ENCODE measurements around the gene CACHD1. TPM values are rescaled to one million over a fixed set of nuclear protein-coding genes. Genes with fewer than 3 reads are reported as not detected.
"Not testable (repeated sequence)": the region's sequence is repeated elsewhere in the genome, so short reads cannot be mapped to it uniquely, and the experiment has no call there.

CACHD1 gene
- total RNA-seq, 2 experiments from 2014 or later = 0.47 to 0.48 TPM

- DNase-seq = peak; percentile 38
- ChIA-PET CTCF (no interaction called here), POLR2A (no interaction called here)
- Mint-ChIP-seq H3K4me3 (no peak overlapping the region), H3K27me3 (no peaks in the 10 kb centered on the region), H3K4me1 (peaks cover 9% of the 10 kb centered on the region), H3K9me3 (no peaks in the 10 kb centered on the region), H3K36me3 (ENCODE audit: low read depth) (no peaks in the 10 kb centered on the region), H3K27ac (no peak overlapping the region)
Measured at GRCh38 chr1:64686828-64687724, 217.1 kb downstream of the CACHD1 start.

DNA sequence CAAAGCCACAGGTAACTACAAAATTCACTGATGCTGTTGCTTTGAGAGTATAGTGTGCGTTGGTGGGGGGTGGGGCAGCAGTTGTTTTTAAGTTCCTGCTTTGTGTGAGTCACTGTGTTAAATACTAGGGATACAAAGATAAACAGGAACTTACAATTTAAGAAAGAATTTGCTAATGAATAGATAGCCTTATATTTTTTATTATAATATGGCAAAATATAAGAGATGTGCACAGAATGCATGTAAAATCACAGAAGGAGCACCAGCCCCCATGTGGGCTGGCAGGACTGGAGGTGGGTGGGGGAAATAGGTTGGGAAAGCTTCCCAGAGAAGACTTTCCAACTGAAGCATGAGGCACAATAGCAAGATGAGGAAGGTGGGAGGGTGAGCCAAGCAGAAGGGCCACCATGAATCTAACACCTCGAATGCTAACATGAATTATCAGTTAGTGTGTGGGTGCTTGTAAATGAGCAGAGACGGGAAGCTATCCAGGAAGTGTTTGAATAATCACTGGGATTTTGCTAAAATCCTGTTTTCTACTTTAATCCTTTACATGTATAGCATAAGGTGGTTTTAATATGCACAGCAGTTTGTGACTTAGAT is 217.9 kb downstream of the CACHD1 start:
- CTCF ChIA-PET = no interaction called here
- Mint-ChIP-seq H3K27me3 (no peaks in the 10 kb centered on the region), H3K4me1 (peaks cover 10% of the 10 kb centered on the region)

DNA sequence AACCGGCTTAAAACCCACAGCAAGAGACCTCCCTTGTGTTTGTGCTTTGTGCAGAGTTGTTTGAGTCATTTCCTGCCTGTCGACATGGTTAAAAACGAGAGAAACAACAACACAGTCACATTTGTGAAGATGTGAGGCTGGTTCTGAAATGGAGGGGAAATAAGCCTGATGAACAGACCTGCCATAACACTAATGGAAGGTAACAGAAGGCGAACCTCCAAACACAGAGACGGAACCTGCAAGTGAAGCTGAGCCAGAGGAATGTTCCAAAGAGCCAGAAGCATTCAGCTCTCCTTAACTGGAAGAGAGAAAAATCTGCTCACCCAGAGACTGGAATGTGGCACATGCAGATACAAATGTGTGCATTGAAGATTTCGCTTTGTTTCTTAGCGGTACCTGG is 221.7 kb downstream of the CACHD1 start:
- Mint-ChIP-seq H3K27ac (no peak overlapping the region), H3K9me3 (no peaks in the 10 kb centered on the region), H3K4me3 (no peak overlapping the region), H3K27me3 (no peaks in the 10 kb centered on the region), H3K4me1 (peaks cover 10% of the 10 kb centered on the region), H3K36me3 (ENCODE audit: low read depth) (no peaks in the 10 kb centered on the region)
- POLR2A ChIA-PET = no interaction called here
- no peak for DNase-seq
- CTCF ChIA-PET = interaction anchor here (0.6 to 1.6 kb wide), 3 partner anchors 10 to 283 kb away, joined by 3 to 5 read pairs (median 3); no protein-coding TSS in a partner anchor

More for the DNA sequence above, 217.9 kb downstream of the CACHD1 start:
- Mint-ChIP-seq H3K27ac (no peak overlapping the region), H3K4me3 (no peak overlapping the region), H3K9me3 (no peaks in the 10 kb centered on the region), H3K36me3 (ENCODE audit: low read depth) (no peaks in the 10 kb centered on the region)
- DNase-seq = no peak
- POLR2A ChIA-PET = no interaction called here

- Mint-ChIP-seq H3K4me1 (peaks cover 10% of the 10 kb centered on the region), H3K36me3 (ENCODE audit: low read depth) (no peaks in the 10 kb centered on the region), H3K27ac (no peak overlapping the region), H3K27me3 (no peaks in the 10 kb centered on the region), H3K4me3 (no peak overlapping the region), H3K9me3 (no peaks in the 10 kb centered on the region)
- no peak for DNase-seq
- CTCF ChIA-PET = no interaction called here
- POLR2A ChIA-PET = no interaction called here
Measured at GRCh38 chr1:64692911-64693310, 223.0 kb downstream of the CACHD1 start.

DNA sequence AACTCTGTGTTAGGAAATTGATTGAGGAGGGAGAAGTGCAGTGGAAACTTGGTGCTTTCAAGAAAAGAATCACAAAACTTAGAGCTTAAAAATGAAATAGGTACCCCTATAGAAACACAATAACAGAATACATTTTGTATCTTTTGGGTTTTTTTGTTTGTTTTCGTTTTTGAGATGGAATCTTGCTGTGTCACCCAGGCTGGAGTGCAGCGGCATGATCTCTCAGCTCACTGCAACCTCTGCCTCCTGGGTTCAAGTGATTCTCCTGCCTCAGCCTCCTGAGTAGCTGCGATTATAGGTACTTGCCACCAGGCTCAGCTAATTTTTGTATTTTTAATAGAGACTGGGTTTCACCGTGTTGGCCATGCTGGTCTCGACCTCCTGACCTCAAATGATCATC is 223.5 kb downstream of the CACHD1 start:
- H3K9me3 Mint-ChIP-seq = no peaks in the 10 kb centered on the region
- ChIA-PET CTCF (no interaction called here), POLR2A (no interaction called here)
- no peaks in the 10 kb centered on the region for H3K27me3 Mint-ChIP-seq
- H3K36me3 Mint-ChIP-seq (ENCODE audit: low read depth) = no peaks in the 10 kb centered on the region
- H3K4me3 Mint-ChIP-seq = no peak overlapping the region
- DNase-seq = no peak
- H3K4me1 Mint-ChIP-seq = peaks cover 10% of the 10 kb centered on the region
- no peak overlapping the region for H3K27ac Mint-ChIP-seq

GRCh38 chr1:64696879-64697278 is 226.9 kb downstream of the CACHD1 start:
- H3K36me3 Mint-ChIP-seq (ENCODE audit: low read depth) = no peaks in the 10 kb centered on the region
- H3K4me3 Mint-ChIP-seq = no peak overlapping the region
- H3K27ac Mint-ChIP-seq = no peak overlapping the region
- peaks cover 3% of the 10 kb centered on the region for H3K4me1 Mint-ChIP-seq
- H3K9me3 Mint-ChIP-seq = no peaks in the 10 kb centered on the region
- H3K27me3 Mint-ChIP-seq = peaks cover 2% of the 10 kb centered on the region
- DNase-seq = no peak
- POLR2A ChIA-PET = no interaction called here
- CTCF ChIA-PET = interaction anchor here (1.3 kb wide), 1 partner anchor 15 kb away, joined by 3 read pairs; no protein-coding TSS in a partner anchor

- CTCF ChIA-PET = no interaction called here
- H3K27ac Mint-ChIP-seq = no peak overlapping the region
- no peak overlapping the region for H3K4me3 Mint-ChIP-seq
- DNase-seq = no peak
- no peaks in the 10 kb centered on the region for H3K9me3 Mint-ChIP-seq
- H3K4me1 Mint-ChIP-seq = no peaks in the 10 kb centered on the region
- H3K36me3 Mint-ChIP-seq (ENCODE audit: low read depth) = no peaks in the 10 kb centered on the region
- peaks cover 2% of the 10 kb centered on the region for H3K27me3 Mint-ChIP-seq
- POLR2A ChIA-PET = no interaction called here
Measured at GRCh38 chr1:64699327-64699726, 229.4 kb downstream of the CACHD1 start.

DNA sequence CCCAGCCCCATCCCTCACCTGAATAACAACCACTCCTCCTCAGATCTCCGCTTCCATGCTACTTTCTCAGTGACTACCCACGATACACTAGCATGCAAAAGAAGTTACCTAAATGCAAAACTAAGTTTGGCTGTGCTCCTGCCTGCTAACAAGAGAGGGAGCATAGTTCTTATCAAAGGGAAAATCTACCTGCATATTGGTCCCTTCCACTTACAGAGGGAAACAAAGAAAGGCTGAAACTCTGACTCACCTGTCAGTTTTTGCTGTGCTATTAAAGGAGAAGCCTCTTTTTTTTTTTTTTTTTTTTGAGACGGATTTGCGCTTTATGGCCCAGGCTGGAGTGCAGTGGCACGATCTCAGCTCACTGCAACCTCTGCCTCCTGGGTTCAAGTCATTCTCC is 231.1 kb downstream of the CACHD1 start:
- no peak for DNase-seq
- CTCF ChIA-PET = no interaction called here
- H3K4me1 Mint-ChIP-seq = no peaks in the 10 kb centered on the region
- H3K4me3 Mint-ChIP-seq = no peak overlapping the region
- H3K27me3 Mint-ChIP-seq = peaks cover 2% of the 10 kb centered on the region
- H3K36me3 Mint-ChIP-seq (ENCODE audit: low read depth) = no peaks in the 10 kb centered on the region
- H3K9me3 Mint-ChIP-seq = no peaks in the 10 kb centered on the region
- POLR2A ChIA-PET = no interaction called here
- H3K27ac Mint-ChIP-seq = no peak overlapping the region

- H3K27me3 Mint-ChIP-seq = peaks cover 2% of the 10 kb centered on the region
- POLR2A ChIA-PET = no interaction called here
- DNase-seq = no peak
- CTCF ChIA-PET = no interaction called here
- H3K36me3 Mint-ChIP-seq (ENCODE audit: low read depth) = no peaks in the 10 kb centered on the region
- H3K27ac Mint-ChIP-seq = no peak overlapping the region
- no peaks in the 10 kb centered on the region for H3K4me1 Mint-ChIP-seq
- no peak overlapping the region for H3K4me3 Mint-ChIP-seq
- no peaks in the 10 kb centered on the region for H3K9me3 Mint-ChIP-seq
Measured at GRCh38 chr1:64701886-64702285, 232.0 kb downstream of the CACHD1 start.

DNA sequence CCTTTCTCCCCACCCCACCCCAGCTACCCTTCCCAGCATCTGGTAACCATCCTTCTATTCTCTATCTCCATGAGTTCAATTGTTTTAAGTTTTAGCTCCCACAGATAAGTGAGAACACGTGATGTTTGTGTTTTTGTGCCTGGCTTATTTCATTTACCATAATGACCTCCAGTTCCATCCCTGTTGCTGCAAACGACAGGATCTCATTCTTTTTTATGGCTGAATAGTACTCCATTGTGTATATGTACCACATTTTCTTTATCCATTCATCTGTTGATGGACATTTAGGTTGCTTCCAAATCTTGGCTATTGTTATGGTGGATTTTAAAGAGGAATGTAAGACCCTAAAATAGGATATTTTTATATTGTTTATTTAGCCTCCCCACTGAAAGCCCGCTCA is 232.7 kb downstream of the CACHD1 start:
- H3K4me1 Mint-ChIP-seq; DNase-seq; H3K27ac Mint-ChIP-seq; H3K27me3 Mint-ChIP-seq; CTCF ChIA-PET; H3K9me3 Mint-ChIP-seq; H3K36me3 Mint-ChIP-seq (ENCODE audit: low read depth); POLR2A ChIA-PET; H3K4me3 Mint-ChIP-seq: not testable (repeated sequence)

GRCh38 chr1:64703600-64703999 is 233.7 kb downstream of the CACHD1 start:
- POLR2A ChIA-PET = no interaction called here
- Mint-ChIP-seq H3K27ac (no peak overlapping the region), H3K4me1 (no peaks in the 10 kb centered on the region), H3K9me3 (no peaks in the 10 kb centered on the region), H3K4me3 (no peak overlapping the region), H3K36me3 (ENCODE audit: low read depth) (no peaks in the 10 kb centered on the region), H3K27me3 (peaks cover 5% of the 10 kb centered on the region)
- DNase-seq = no peak
- CTCF ChIA-PET = no interaction called here

DNA sequence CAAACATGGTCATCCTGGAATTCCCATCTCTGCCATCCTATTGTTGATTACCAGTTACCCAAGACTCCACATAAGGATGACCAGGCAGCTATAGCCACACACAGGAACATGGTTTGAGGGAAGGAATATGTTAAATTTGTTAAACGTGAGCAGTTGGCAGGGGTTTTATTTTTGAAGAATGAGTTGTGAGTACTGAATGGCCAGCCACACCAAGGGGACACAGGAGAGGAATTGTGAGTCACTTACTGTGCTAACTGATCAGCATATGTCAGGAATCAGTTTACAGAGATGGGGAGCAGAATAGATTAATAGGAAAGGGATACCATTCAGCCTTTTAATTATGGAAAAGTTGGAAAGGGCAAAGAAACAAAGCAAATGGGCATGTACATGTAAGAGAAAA is 235.7 kb downstream of the CACHD1 start:
- ChIA-PET CTCF (no interaction called here), POLR2A (no interaction called here)
- Mint-ChIP-seq H3K27ac (no peak overlapping the region), H3K9me3 (no peaks in the 10 kb centered on the region), H3K36me3 (ENCODE audit: low read depth) (no peaks in the 10 kb centered on the region), H3K4me1 (no peaks in the 10 kb centered on the region), H3K4me3 (no peak overlapping the region), H3K27me3 (peaks cover 9% of the 10 kb centered on the region)
- no peak for DNase-seq

- Mint-ChIP-seq H3K4me1 (no peaks in the 10 kb centered on the region), H3K4me3 (no peak overlapping the region), H3K9me3 (no peaks in the 10 kb centered on the region), H3K27me3 (peaks cover 9% of the 10 kb centered on the region), H3K36me3 (ENCODE audit: low read depth) (no peaks in the 10 kb centered on the region), H3K27ac (no peak overlapping the region)
- CTCF ChIA-PET = interaction anchor here (0.6 kb wide), 2 partner anchors 17 to 414 kb away, joined by 4 to 5 read pairs; no protein-coding TSS in a partner anchor
- POLR2A ChIA-PET = no interaction called here
- no peak for DNase-seq
Measured at GRCh38 chr1:64711266-64711665, 241.3 kb downstream of the CACHD1 start.

Data from activated CD4-positive, alpha-beta T cell treated with anti-CD3 and anti-CD28 coated beads, Interleukin-2, amount 10 ng/mL, durations not matched to agents 7 days and 5 days (primary cell).